Neural progenitor cell (in vitro differentiated cells): Measurements from ENCODE around the gene RTKN. TPM values are rescaled to one million over a fixed set of nuclear protein-coding genes. Genes with fewer than 3 reads are reported as not detected.

Experiments
- DNase-seq: peaks from one replicate; pipeline ENCODE4 v3.0.0-alpha.2; 2016; ENCODE audit warnings: low spot score
- H2AFZ ChIP-seq: fragments of 200-600 bp; sonication (generic); replicated peaks from 2 replicates; pipeline ENCODE4 v1.6.1; 2016; ENCODE audit warnings: antibody characterized with exemption
- H3F3A ChIP-seq: fragments of 200-600 bp; sonication (generic); 2 replicates; pipeline ENCODE4 v1.6.1; 2016; ENCODE audit warnings: antibody characterized with exemption, low read depth
- H3K27ac ChIP-seq: fragments of 200-600 bp; sonication (generic); 2 replicates; pipeline ENCODE4 v1.5.1; 2016; ENCODE audit warnings: mild to moderate bottlenecking
- H3K27me3 ChIP-seq: fragments of 200-600 bp; sonication (generic); 2 replicates; pipeline ENCODE4 v1.6.1; 2016; ENCODE audit warnings: mild to moderate bottlenecking, moderate library complexity
- H3K36me3 ChIP-seq: fragments of 200-600 bp; sonication (generic); 2 replicates; pipeline ENCODE4 v1.5.1; 2016
- H3K4me1 ChIP-seq: fragments of 200-600 bp; sonication (generic); 2 replicates; pipeline ENCODE4 v1.6.1; 2016; ENCODE audit warnings: mixed run types
- H3K4me2 ChIP-seq: fragments of 200-600 bp; sonication (generic); 2 replicates; pipeline ENCODE4 v1.6.1; 2016
- H3K4me3 ChIP-seq: fragments of 200-600 bp; sonication (generic); 2 replicates; pipeline ENCODE4 v1.5.1; 2016
- H3K79me2 ChIP-seq: fragments of 200-600 bp; sonication (generic); 2 replicates; pipeline ENCODE4 v1.6.1; 2016; ENCODE audit warnings: low read depth
- H3K9ac ChIP-seq: fragments of 200-600 bp; sonication (generic); 2 replicates; pipeline ENCODE4 v1.6.1; 2016
- H3K9me3 ChIP-seq: fragments of 200-600 bp; sonication (generic); 2 replicates; pipeline ENCODE4 v1.5.1; 2016; ENCODE audit warnings: low read depth
- H4K20me1 ChIP-seq: fragments of 200-600 bp; sonication (generic); 2 replicates; pipeline ENCODE4 v1.6.1; 2016; ENCODE audit warnings: low read depth
- H3K27ac Mint-ChIP-seq: 3 replicates; pipeline ENCODE4 v1.8.0; 2021; ENCODE audit warnings: mixed read lengths
- H3K27me3 Mint-ChIP-seq: 2 replicates; pipeline ENCODE4 v1.8.0; 2022; ENCODE audit warnings: low read depth, mild to moderate bottlenecking, inconsistent platforms, moderate library complexity, mixed read lengths; ENCODE audit not compliant: insufficient read depth
- H3K36me3 Mint-ChIP-seq: 3 replicates; pipeline ENCODE4 v1.8.0; 2021; ENCODE audit warnings: mixed read lengths
- H3K4me1 Mint-ChIP-seq: 3 replicates; pipeline ENCODE4 v1.8.0; 2021; ENCODE audit warnings: mixed read lengths
- H3K4me3 Mint-ChIP-seq: 3 replicates; pipeline ENCODE4 v1.8.0; 2021; ENCODE audit warnings: mild to moderate bottlenecking, moderate library complexity, mixed read lengths
- H3K9me3 Mint-ChIP-seq: 3 replicates; pipeline ENCODE4 v1.8.0; 2020; ENCODE audit warnings: mixed read lengths
- EZH2 ChIP-seq: fragments of 200-600 bp; sonication (generic); IDR thresholded peaks from 2 replicates; pipeline ENCODE4 v1.6.1; 2017; ENCODE audit warnings: antibody characterized with exemption, mild to moderate bottlenecking, moderate library complexity
- EZH2phosphoT487 ChIP-seq: fragments of 200-600 bp; sonication (generic); IDR thresholded peaks from 2 replicates; pipeline ENCODE4 v1.6.1; 2017; ENCODE audit warnings: antibody characterized with exemption
- total RNA-seq: library from RNA; depleted of rRNA; stranded (reverse); fragments of >200 nt; gene quantifications from 2 replicates; pipeline ENCODE4 v1.2.3, GENCODE V29; 2015; ENCODE audit warnings: low replicate concordance
- TF ChIP-seq, protein P1 (sequence below): fragments of 200-600 bp; sonication (generic); IDR thresholded peaks from 2 replicates; pipeline ENCODE4 v1.5.1; 2017; ENCODE audit warnings: antibody characterized with exemption, mild to moderate bottlenecking

The RTKN gene
- total RNA-seq, 1 donor from 2014 or later = 11.4 TPM

DNA sequence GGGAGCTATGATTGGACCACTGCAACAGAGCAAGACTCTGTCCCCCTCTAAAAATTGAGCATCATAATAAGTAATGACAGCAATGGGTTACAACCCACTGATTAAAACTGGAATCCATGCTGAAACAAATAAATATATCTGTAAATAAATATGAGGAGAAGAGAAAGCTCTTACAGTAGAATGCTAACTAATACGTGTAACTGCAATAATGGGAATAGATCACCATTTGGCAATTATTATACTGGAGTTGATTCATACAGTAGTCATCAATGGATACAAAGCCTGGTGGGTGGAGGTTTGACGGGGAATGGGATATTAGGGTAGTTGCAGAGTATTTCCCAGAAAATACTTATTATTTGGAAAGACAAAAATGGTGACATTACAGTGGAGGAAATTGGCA lies 7.0 kb upstream of the RTKN start:
- Histone ChIP-seq H3K9me3 (no peaks in the 10 kb centered on the region), H2AFZ (no peak overlapping the region), H3F3A (peaks cover 5% of the 10 kb centered on the region), H4K20me1 (no peaks in the 10 kb centered on the region), H3K4me3 (no peak overlapping the region), H3K4me2 (no peak overlapping the region), H3K4me1 (no peaks in the 10 kb centered on the region), H3K27ac (no peak overlapping the region), H3K27me3 (peaks cover 18% of the 10 kb centered on the region), H3K9ac (no peak overlapping the region), H3K36me3 (no peaks in the 10 kb centered on the region), H3K79me2 (no peaks in the 10 kb centered on the region)
- DNase-seq = no peak
- H3K27ac Mint-ChIP-seq = no peak overlapping the region
- no peak overlapping the region for H3K4me3 Mint-ChIP-seq
- no peaks in the 10 kb centered on the region for H3K36me3 Mint-ChIP-seq
- H3K9me3 Mint-ChIP-seq = no peaks in the 10 kb centered on the region
- H3K4me1 Mint-ChIP-seq = no peaks in the 10 kb centered on the region
- peaks cover 12% of the 10 kb centered on the region for H3K27me3 Mint-ChIP-seq
- TF ChIP-seq EZH2 (no peak), EZH2phosphoT487 (no peak)
- TF ChIP-seq, protein P1, sequence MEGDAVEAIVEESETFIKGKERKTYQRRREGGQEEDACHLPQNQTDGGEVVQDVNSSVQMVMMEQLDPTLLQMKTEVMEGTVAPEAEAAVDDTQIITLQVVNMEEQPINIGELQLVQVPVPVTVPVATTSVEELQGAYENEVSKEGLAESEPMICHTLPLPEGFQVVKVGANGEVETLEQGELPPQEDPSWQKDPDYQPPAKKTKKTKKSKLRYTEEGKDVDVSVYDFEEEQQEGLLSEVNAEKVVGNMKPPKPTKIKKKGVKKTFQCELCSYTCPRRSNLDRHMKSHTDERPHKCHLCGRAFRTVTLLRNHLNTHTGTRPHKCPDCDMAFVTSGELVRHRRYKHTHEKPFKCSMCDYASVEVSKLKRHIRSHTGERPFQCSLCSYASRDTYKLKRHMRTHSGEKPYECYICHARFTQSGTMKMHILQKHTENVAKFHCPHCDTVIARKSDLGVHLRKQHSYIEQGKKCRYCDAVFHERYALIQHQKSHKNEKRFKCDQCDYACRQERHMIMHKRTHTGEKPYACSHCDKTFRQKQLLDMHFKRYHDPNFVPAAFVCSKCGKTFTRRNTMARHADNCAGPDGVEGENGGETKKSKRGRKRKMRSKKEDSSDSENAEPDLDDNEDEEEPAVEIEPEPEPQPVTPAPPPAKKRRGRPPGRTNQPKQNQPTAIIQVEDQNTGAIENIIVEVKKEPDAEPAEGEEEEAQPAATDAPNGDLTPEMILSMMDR = no peak

DNA sequence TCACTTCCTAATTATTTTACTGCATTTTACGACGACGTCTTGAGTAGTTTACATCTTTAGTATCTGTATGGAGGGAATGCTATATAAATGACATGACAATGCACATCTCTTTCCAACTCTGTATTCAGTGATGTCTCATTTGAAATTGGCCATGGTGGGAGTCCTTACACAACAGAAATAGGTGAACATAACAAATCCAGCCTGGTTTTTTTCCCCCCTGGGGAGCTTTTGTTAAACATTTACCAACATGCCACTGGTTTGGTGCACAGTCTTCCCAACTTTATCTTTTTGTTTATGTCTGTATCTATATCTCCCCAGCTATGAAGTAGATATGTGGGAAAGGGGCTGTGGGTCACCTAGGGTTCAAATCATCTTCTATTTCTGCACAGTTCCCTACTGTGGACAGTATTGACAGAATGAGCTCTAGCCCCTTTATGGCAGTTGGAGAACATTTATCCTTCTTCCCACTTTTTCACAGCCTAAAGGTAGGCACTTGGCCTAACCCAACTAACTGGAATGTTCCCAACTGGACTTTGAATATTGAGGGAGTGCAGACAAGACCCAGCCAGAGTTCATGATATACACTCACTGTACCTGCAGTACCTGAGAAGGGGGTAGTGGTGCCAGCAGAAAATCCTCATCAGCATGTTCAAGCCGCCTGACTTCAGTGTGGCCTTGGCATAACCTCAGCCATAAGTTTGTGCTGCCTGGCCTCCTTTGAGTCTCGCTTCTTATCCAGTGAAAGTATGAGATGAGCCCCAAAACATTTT lies 5.7 kb upstream of the RTKN start:
- H3K27ac ChIP-seq = no peak overlapping the region
- H2AFZ ChIP-seq = no peak overlapping the region
- Mint-ChIP-seq H3K27me3 (peaks cover 11% of the 10 kb centered on the region), H3K4me3 (no peak overlapping the region), H3K9me3 (no peaks in the 10 kb centered on the region), H3K27ac (no peak overlapping the region), H3K4me1 (no peaks in the 10 kb centered on the region), H3K36me3 (no peaks in the 10 kb centered on the region)
- no peaks in the 10 kb centered on the region for H3K36me3 ChIP-seq
- H3K4me1 ChIP-seq = no peaks in the 10 kb centered on the region
- TF ChIP-seq EZH2phosphoT487 (no peak), EZH2 (no peak)
- TF ChIP-seq, protein P1 = no peak
- H3K4me2 ChIP-seq = no peak overlapping the region
- no peaks in the 10 kb centered on the region for H3K9me3 ChIP-seq
- H3K79me2 ChIP-seq = no peaks in the 10 kb centered on the region
- DNase-seq = no peak
- no peaks in the 10 kb centered on the region for H4K20me1 ChIP-seq
- H3K4me3 ChIP-seq = no peak overlapping the region
- H3F3A ChIP-seq = peaks cover 6% of the 10 kb centered on the region
- peaks cover 23% of the 10 kb centered on the region for H3K27me3 ChIP-seq
- no peak overlapping the region for H3K9ac ChIP-seq

DNA sequence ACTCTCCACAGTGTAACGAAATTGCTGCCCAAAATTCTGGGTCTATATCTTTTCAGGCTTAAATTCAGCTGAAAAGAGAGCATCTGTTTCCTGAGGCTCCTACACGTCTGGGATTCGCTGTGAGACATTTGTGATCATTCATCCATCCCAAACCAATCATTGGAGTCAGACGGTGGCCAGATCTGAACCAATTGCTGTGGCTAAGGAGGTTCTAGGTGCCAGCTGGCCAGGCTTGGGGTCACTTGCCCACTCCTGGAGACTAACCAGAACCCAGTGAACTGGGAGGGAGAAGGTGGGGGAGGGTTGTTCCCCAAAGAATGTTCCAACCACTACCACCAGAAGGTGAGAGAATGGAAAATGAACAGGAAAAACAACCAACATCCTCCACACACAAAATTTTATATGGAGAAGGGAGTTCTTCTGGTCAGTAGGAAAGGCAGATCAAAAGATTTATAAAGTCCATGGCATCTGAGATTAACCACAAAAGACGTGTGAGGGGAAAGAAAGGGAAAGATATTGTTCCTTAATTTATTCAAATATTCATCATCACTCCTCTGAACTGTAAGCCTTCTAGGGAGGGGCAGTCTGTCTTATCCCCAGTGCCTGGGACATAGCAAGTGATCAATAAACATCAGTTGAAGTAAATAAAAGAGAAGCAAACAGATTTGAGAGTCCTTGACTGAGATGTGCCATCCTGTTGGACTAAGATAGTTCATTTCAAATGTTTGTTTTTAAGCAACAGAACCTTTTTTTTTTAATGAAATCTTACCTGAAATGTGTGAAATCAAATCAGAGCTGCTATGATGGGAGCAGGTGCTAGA lies 3.0 kb upstream of the RTKN start:
- H3K9ac ChIP-seq = no peak overlapping the region
- Mint-ChIP-seq H3K4me3 (no peak overlapping the region), H3K4me1 (peaks cover 9% of the 10 kb centered on the region), H3K9me3 (no peaks in the 10 kb centered on the region), H3K27me3 (peaks cover 16% of the 10 kb centered on the region), H3K27ac (no peak overlapping the region), H3K36me3 (no peaks in the 10 kb centered on the region)
- H3K4me1 ChIP-seq = peaks cover 2% of the 10 kb centered on the region
- TF ChIP-seq, protein P1 = no peak
- TF ChIP-seq EZH2phosphoT487 (no peak), EZH2 (no peak)
- H3F3A ChIP-seq = peaks cover 33% of the 10 kb centered on the region
- H4K20me1 ChIP-seq = no peaks in the 10 kb centered on the region
- H3K4me2 ChIP-seq = no peak overlapping the region
- no peak overlapping the region for H3K4me3 ChIP-seq
- peaks cover 3% of the 10 kb centered on the region for H3K79me2 ChIP-seq
- H2AFZ ChIP-seq = no peak overlapping the region
- H3K27ac ChIP-seq = no peak overlapping the region
- DNase-seq = no peak
- no peaks in the 10 kb centered on the region for H3K9me3 ChIP-seq
- H3K27me3 ChIP-seq = peaks cover 22% of the 10 kb centered on the region
- no peaks in the 10 kb centered on the region for H3K36me3 ChIP-seq
